Renal pelvis (tissue), 4 donors: Measurements from ENCODE around the gene SDK1. TPM values are rescaled to one million over a fixed set of nuclear protein-coding genes. Genes with fewer than 3 reads are reported as not detected.
"Not testable (repeated sequence)": the region's sequence is repeated elsewhere in the genome, so short reads cannot be mapped to it uniquely, and the experiment has no call there.

Source experiments
- DNase-seq: peaks from one replicate; pipeline ENCODE4 v3.0.0-alpha.2; 2013
- polyA plus RNA-seq, 3 donors: library from polyadenylated mRNA; unstranded; fragments of 120-200 nt; gene quantifications; one replicate each; pipeline ENCODE4 v1.2.1, GENCODE V29; 2013; ENCODE audit not compliant: insufficient read length in 3 of 3

The SDK1 gene
- polyA plus RNA-seq, 3 donors = 7.5 to 8.9 (median 8.4) TPM

GRCh38 chr7:4314316-4314715 lies 1013.3 kb downstream of the SDK1 start:
- DNase-seq = not testable (repeated sequence)
